OCI-LY1 (cell line): ENCODE data around the gene ETV5.

Experiments
- CTCF ChIP-seq: fragments of 200-600 bp; sonication (generic), shearing (Covaris generic); IDR thresholded peaks from 2 replicates; pipeline ENCODE4 v1.5.1; 2017; ENCODE audit warnings: mild to moderate bottlenecking, antibody characterized with exemption, low read length, moderate library complexity, mixed read lengths
- EZH2 ChIP-seq: fragments of 200-600 bp; sonication (generic), shearing (Covaris generic); IDR thresholded peaks from 2 replicates; pipeline ENCODE4 v1.8.0; 2017; ENCODE audit warnings: borderline replicate concordance, mixed run types, mild to moderate bottlenecking, antibody characterized with exemption, low read length, moderate library complexity, mixed read lengths

- TF ChIP-seq CTCF (no peak), EZH2 (no peak)
These were observed 10.1 kb downstream of the ETV5 start for GRCh38 chr3:186098740-186099139.
